ENCODE measurements around the gene IER5L. TPM values are rescaled to one million over a fixed set of nuclear protein-coding genes. Genes with fewer than 3 reads are reported as not detected.
A peak's percentile ranks its signal among the peaks of the same experiment; 100 is the strongest.

The IER5L gene
- total RNA-seq, 1 experiment from 2014 or later: 4.6 TPM

- TF ChIP-seq AFF4 (CRISPR knock-in tag; IDR thresholded peaks at IDR 0.05; ENCODE audit: borderline replicate concordance) (no peak), ELF4 (CRISPR knock-in tag; IDR thresholded peaks at IDR 0.05; ENCODE audit: low read depth) (no peak), ZNF396 (CRISPR knock-in tag; IDR thresholded peaks at IDR 0.05; ENCODE audit: borderline replicate concordance) (no peak), ETV6 (CRISPR knock-in tag; IDR thresholded peaks at IDR 0.05) (peak; percentile 85; the same call in 1 of the 2 replicates), ZNF317 (CRISPR knock-in tag; IDR thresholded peaks at IDR 0.05; ENCODE audit: borderline replicate concordance, low read depth) (no peak), TEAD4 (CRISPR knock-in tag; IDR thresholded peaks at IDR 0.05) (no peak), JAZF1 (CRISPR knock-in tag; IDR thresholded peaks at IDR 0.05) (no peak), SP1 (CRISPR knock-in tag; conservative IDR thresholded peaks at IDR 0.05) (peak; percentile 60; the same call in 1 of the 2 replicates), MAX (CRISPR knock-in tag; IDR thresholded peaks at IDR 0.05) (0 out of 2 replicates have a peak, but pooled peaks have one; percentile 32), GABPB1 (CRISPR knock-in tag; IDR thresholded peaks at IDR 0.05) (no peak), SMAD3 (CRISPR knock-in tag; IDR thresholded peaks at IDR 0.05; ENCODE audit: borderline replicate concordance) (no peak), CBFB (CRISPR knock-in tag; IDR thresholded peaks at IDR 0.05; ENCODE audit: low read depth) (no peak), ZNF138 (CRISPR knock-in tag; conservative IDR thresholded peaks at IDR 0.05) (no peak), ZNF416 (CRISPR knock-in tag; IDR thresholded peaks at IDR 0.05) (0 out of 2 replicates have a peak, but pooled peaks have one; percentile 10)
- TF ChIP-seq, protein P1, sequence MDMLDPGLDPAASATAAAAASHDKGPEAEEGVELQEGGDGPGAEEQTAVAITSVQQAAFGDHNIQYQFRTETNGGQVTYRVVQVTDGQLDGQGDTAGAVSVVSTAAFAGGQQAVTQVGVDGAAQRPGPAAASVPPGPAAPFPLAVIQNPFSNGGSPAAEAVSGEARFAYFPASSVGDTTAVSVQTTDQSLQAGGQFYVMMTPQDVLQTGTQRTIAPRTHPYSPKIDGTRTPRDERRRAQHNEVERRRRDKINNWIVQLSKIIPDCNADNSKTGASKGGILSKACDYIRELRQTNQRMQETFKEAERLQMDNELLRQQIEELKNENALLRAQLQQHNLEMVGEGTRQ (CRISPR knock-in tag; IDR thresholded peaks at IDR 0.05): no peak
- TF ChIP-seq, protein P2, sequence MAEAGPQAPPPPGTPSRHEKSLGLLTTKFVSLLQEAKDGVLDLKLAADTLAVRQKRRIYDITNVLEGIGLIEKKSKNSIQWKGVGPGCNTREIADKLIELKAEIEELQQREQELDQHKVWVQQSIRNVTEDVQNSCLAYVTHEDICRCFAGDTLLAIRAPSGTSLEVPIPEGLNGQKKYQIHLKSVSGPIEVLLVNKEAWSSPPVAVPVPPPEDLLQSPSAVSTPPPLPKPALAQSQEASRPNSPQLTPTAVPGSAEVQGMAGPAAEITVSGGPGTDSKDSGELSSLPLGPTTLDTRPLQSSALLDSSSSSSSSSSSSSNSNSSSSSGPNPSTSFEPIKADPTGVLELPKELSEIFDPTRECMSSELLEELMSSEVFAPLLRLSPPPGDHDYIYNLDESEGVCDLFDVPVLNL (CRISPR knock-in tag; IDR thresholded peaks at IDR 0.05; ENCODE audit: borderline replicate concordance, low read depth): no peak
- TF ChIP-seq, protein P3, sequence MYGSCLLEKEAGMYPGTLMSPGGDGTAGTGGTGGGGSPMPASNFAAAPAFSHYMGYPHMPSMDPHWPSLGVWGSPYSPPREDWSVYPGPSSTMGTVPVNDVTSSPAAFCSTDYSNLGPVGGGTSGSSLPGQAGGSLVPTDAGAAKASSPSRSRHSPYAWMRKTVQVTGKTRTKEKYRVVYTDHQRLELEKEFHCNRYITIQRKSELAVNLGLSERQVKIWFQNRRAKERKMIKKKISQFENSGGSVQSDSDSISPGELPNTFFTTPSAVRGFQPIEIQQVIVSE (CRISPR knock-in tag; IDR thresholded peaks at IDR 0.05; ENCODE audit: borderline replicate concordance): no peak
- TF ChIP-seq, protein P4, sequence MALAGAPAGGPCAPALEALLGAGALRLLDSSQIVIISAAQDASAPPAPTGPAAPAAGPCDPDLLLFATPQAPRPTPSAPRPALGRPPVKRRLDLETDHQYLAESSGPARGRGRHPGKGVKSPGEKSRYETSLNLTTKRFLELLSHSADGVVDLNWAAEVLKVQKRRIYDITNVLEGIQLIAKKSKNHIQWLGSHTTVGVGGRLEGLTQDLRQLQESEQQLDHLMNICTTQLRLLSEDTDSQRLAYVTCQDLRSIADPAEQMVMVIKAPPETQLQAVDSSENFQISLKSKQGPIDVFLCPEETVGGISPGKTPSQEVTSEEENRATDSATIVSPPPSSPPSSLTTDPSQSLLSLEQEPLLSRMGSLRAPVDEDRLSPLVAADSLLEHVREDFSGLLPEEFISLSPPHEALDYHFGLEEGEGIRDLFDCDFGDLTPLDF (CRISPR knock-in tag; IDR thresholded peaks at IDR 0.05): no peak
Observed at GRCh38 chr9:129178568-129179382, 714 bp upstream of the IER5L start (continued).
